H1 (cell line): ENCODE measurements around the gene MBTPS1. TPM values are rescaled to one million over a fixed set of nuclear protein-coding genes. Genes with fewer than 3 reads are reported as not detected.

ENCODE experiments used
- CTCF ChIA-PET: fragments of 300-600 bp; sonication (Branson Sonifier 250); formaldehyde crosslinking; loops from one replicate; lab custom pipeline; 2021; ENCODE audit not compliant: partially characterized antibody; lab: Charles Lee
- POLR2A ChIA-PET: fragments of 300-600 bp; sonication (Branson Sonifier 250); formaldehyde crosslinking; loops from one replicate; lab custom pipeline; 2021; ENCODE audit warnings: inconsistent platforms; ENCODE audit not compliant: partially characterized antibody; lab: Charles Lee
- DNase-seq, 2 experiments: peaks; one replicate each; pipeline versions ENCODE4 v3.0.0 to v3.0.0-alpha.2; 2010 to 2022; ENCODE audit warnings: low spot score in 2 of 2, low read depth in 1 of 2, mixed read lengths in 1 of 2
- FAIRE-seq: peaks from 2 replicates; lab custom pipeline; 2011; peaks lifted over from hg19 to GRCh38; lab: Jason Lieb, UNC
- H2AFZ ChIP-seq: 2 replicates; pipeline ENCODE4 v1.8.1; 2012; ENCODE audit warnings: low read length, inconsistent platforms
- H2AK5ac ChIP-seq: 2 replicates; pipeline ENCODE4 v1.6.1; 2013; ENCODE audit warnings: low read depth, low read length
- H2BK120ac ChIP-seq: replicated peaks from 2 replicates; pipeline ENCODE3; 2013; ENCODE audit warnings: low read depth, low read length, inconsistent platforms
- H2BK12ac ChIP-seq: 2 replicates; pipeline ENCODE4 v1.6.1; 2013; ENCODE audit warnings: low read depth, low read length
- H2BK15ac ChIP-seq: 2 replicates; pipeline ENCODE4 v1.6.1; 2013; ENCODE audit warnings: low read length
- H2BK20ac ChIP-seq: 2 replicates; pipeline ENCODE4 v1.6.1; 2013; ENCODE audit warnings: low read length
- H2BK5ac ChIP-seq: 2 replicates; pipeline ENCODE4 v1.6.1; 2013; ENCODE audit warnings: low read depth, low read length
- H3K14ac ChIP-seq: 2 replicates; pipeline ENCODE4 v1.6.1; 2013; ENCODE audit warnings: inconsistent platforms; ENCODE audit not compliant: insufficient read length
- H3K18ac ChIP-seq: 2 replicates; pipeline ENCODE4 v1.6.1; 2013; ENCODE audit warnings: low read length; ENCODE audit errors: extremely low read depth
- H3K23ac ChIP-seq: 2 replicates; pipeline ENCODE4 v1.6.1; 2013; ENCODE audit warnings: inconsistent platforms; ENCODE audit not compliant: insufficient read length
- H3K23me2 ChIP-seq: 2 replicates; pipeline ENCODE4 v1.6.1; 2013; ENCODE audit warnings: low read depth, low read length
- H3K27ac ChIP-seq: 2 replicates; pipeline ENCODE4 v1.6.1; 2011; ENCODE audit warnings: low read depth, low read length, inconsistent platforms
- H3K27me3 ChIP-seq, 4 experiments: replicated peaks in 1 of 4; 1 replicate in 1 of 4; 2 replicates in 3 of 4; pipeline versions ENCODE4 v1.6.1 to v1.8.1; 2011 to 2013; ENCODE audit warnings: low read length in 3 of 4, mild to moderate bottlenecking in 3 of 4, inconsistent platforms in 2 of 4, mixed read lengths in 2 of 4, moderate library complexity in 1 of 4; ENCODE audit not compliant: control insufficient read depth in 3 of 4, insufficient read depth in 3 of 4; ENCODE audit errors: extremely low read depth in 1 of 4
- H3K36me3 ChIP-seq, 4 experiments: 2 replicates each; pipeline versions ENCODE4 v1.6.1 to v1.8.1; 2011 to 2013; ENCODE audit warnings: mild to moderate bottlenecking in 4 of 4, low read length in 3 of 4, moderate library complexity in 2 of 4, control low read depth in 1 of 4, inconsistent platforms in 1 of 4; ENCODE audit not compliant: insufficient read depth in 4 of 4, control insufficient read depth in 2 of 4
- H3K4ac ChIP-seq: replicated peaks from 2 replicates; pipeline ENCODE3; 2013; ENCODE audit warnings: low read length, low read depth, mixed read lengths, inconsistent platforms; ENCODE audit not compliant: insufficient read length
- H3K4me1 ChIP-seq, 4 experiments: replicated peaks in 1 of 4; 1 replicate in 1 of 4; 2 replicates in 3 of 4; pipeline versions ENCODE4 v1.6.1 to v1.8.1; 2011 to 2013; ENCODE audit warnings: low read length in 3 of 4, inconsistent platforms in 2 of 4, mixed read lengths in 1 of 4; ENCODE audit not compliant: insufficient read depth in 4 of 4, control insufficient read depth in 3 of 4
- H3K4me2 ChIP-seq, 2 experiments: 2 replicates each; pipeline versions ENCODE4 v1.6.1 to v1.8.1; 2011 to 2013; ENCODE audit warnings: low read depth in 2 of 2, low read length in 2 of 2, control low read depth in 1 of 2, inconsistent platforms in 1 of 2, mild to moderate bottlenecking in 1 of 2; ENCODE audit not compliant: insufficient read depth in 1 of 2
- H3K4me3 ChIP-seq, 4 experiments: fragments of 200-600, 300-600 bp in 1 of 4; sonication (generic), shearing (Covaris generic), sonication (Bioruptor Twin) in 1 of 4; 2 replicates each; pipeline versions ENCODE4 v1.5.1 to v1.8.1; 2011 to 2016; ENCODE audit warnings: low read length in 4 of 4, low read depth in 3 of 4, control low read depth in 2 of 4, inconsistent platforms in 2 of 4, mild to moderate bottlenecking in 2 of 4, mixed read lengths in 1 of 4, moderate library complexity in 1 of 4; ENCODE audit not compliant: insufficient read depth in 2 of 4; ENCODE audit errors: extremely low read depth in 1 of 4
- H3K56ac ChIP-seq: replicated peaks from 2 replicates; pipeline ENCODE3; 2013; ENCODE audit warnings: low read depth, mild to moderate bottlenecking, mixed read lengths, low read length, inconsistent platforms; ENCODE audit not compliant: insufficient read length
- H3K79me1 ChIP-seq: 2 replicates; pipeline ENCODE4 v1.6.1; 2013; ENCODE audit warnings: low read depth, low read length, control low read depth
- H3K79me2 ChIP-seq, 2 experiments: 2 replicates each; pipeline versions ENCODE4 v1.6.1 to v1.8.1; 2012 to 2013; ENCODE audit warnings: low read length in 2 of 2, mild to moderate bottlenecking in 2 of 2, inconsistent platforms in 1 of 2; ENCODE audit not compliant: insufficient read depth in 2 of 2, control insufficient read depth in 1 of 2
- H3K9ac ChIP-seq, 4 experiments: replicated peaks in 1 of 4; 1 replicate in 1 of 4; 2 replicates in 3 of 4; pipeline versions ENCODE4 v1.6.1 to v1.8.1; 2011 to 2013; ENCODE audit warnings: low read depth in 3 of 4, low read length in 3 of 4, control low read depth in 2 of 4, mild to moderate bottlenecking in 2 of 4, moderate library complexity in 2 of 4, inconsistent platforms in 1 of 4; ENCODE audit errors: extremely low read depth in 1 of 4
- H3K9me3 ChIP-seq, 2 experiments: 2 replicates each; pipeline versions ENCODE4 v1.6.1 to v1.8.1; 2012 to 2013; ENCODE audit warnings: mild to moderate bottlenecking in 2 of 2, moderate library complexity in 2 of 2, control low read depth in 1 of 2, inconsistent platforms in 1 of 2, low read depth in 1 of 2, low read length in 1 of 2, mixed read lengths in 1 of 2; ENCODE audit not compliant: insufficient read depth in 2 of 2
- H4K20me1 ChIP-seq, 2 experiments: replicated peaks in 1 of 2; 2 replicates each; pipeline versions ENCODE3 to v1.8.1; 2011 to 2013; ENCODE audit warnings: inconsistent platforms in 2 of 2, low read length in 2 of 2, mild to moderate bottlenecking in 1 of 2; ENCODE audit not compliant: insufficient read depth in 2 of 2, control insufficient read depth in 1 of 2
- H4K5ac ChIP-seq: 2 replicates; pipeline ENCODE4 v1.6.1; 2013; ENCODE audit warnings: low read length, low read depth, mixed read lengths, inconsistent platforms; ENCODE audit not compliant: insufficient read length
- H4K8ac ChIP-seq: 2 replicates; pipeline ENCODE4 v1.8.0; 2013; ENCODE audit warnings: mild to moderate bottlenecking, moderate library complexity, low read length, inconsistent platforms; ENCODE audit not compliant: insufficient read depth; ENCODE audit errors: extremely low read depth
- H4K91ac ChIP-seq: replicated peaks from 2 replicates; pipeline ENCODE3; 2013; ENCODE audit warnings: low read length, mixed read lengths, inconsistent platforms; ENCODE audit not compliant: insufficient read length
- BACH1 ChIP-seq: IDR thresholded peaks from 2 replicates; pipeline ENCODE4 v1.6.1; 2012; ENCODE audit warnings: low read length, improper control_type of control experiment
- CREB1 ChIP-seq: IDR thresholded peaks from 2 replicates; pipeline ENCODE4 v1.6.1; 2012; ENCODE audit warnings: inconsistent platforms
- EP300 ChIP-seq, 2 experiments: IDR thresholded peaks; 1 replicate in 1 of 2; 2 replicates in 1 of 2; pipeline ENCODE4 v1.6.1; 2011 to 2012; ENCODE audit warnings: low read depth in 2 of 2, low read length in 2 of 2, mild to moderate bottlenecking in 2 of 2, borderline replicate concordance in 1 of 2, inconsistent platforms in 1 of 2, moderate library complexity in 1 of 2
- EZH2 ChIP-seq: fragments of 200-600 bp; sonication (generic); IDR thresholded peaks from 2 replicates; pipeline ENCODE4 v1.7.1; 2012; ENCODE audit warnings: low read depth, mild to moderate bottlenecking, moderate library complexity, low read length, inconsistent platforms; ENCODE audit not compliant: severe bottlenecking
- FOSL1 ChIP-seq: IDR thresholded peaks from 2 replicates; pipeline ENCODE4 v1.6.1; 2011; ENCODE audit warnings: mild to moderate bottlenecking, low read depth, low read length, moderate library complexity; ENCODE audit not compliant: insufficient read depth
- NANOG ChIP-seq: IDR thresholded peaks from 2 replicates; pipeline ENCODE4 v1.6.1; 2011; ENCODE audit warnings: low read length, low read depth, mild to moderate bottlenecking, inconsistent platforms; ENCODE audit not compliant: insufficient read depth, poor library complexity, severe bottlenecking
- POU5F1 ChIP-seq: IDR thresholded peaks from 2 replicates; pipeline ENCODE4 v1.6.1; 2011; ENCODE audit warnings: low read depth, mild to moderate bottlenecking, low read length, moderate library complexity
- SIX5 ChIP-seq: IDR thresholded peaks from 2 replicates; pipeline ENCODE4 v1.6.1; 2011; ENCODE audit warnings: mild to moderate bottlenecking, low read depth, low read length
- SP2 ChIP-seq: IDR thresholded peaks from 2 replicates; pipeline ENCODE4 v1.6.1; 2012; ENCODE audit warnings: mild to moderate bottlenecking, low read length, inconsistent platforms
- TCF12 ChIP-seq: IDR thresholded peaks from 2 replicates; pipeline ENCODE4 v1.6.1; 2011; ENCODE audit warnings: low read depth, mild to moderate bottlenecking, low read length
- TEAD4 ChIP-seq: IDR thresholded peaks from 2 replicates; pipeline ENCODE4 v1.6.1; 2012; ENCODE audit warnings: low read depth, low read length, inconsistent platforms, mixed read lengths
- USF2 ChIP-seq: IDR thresholded peaks from 2 replicates; pipeline ENCODE4 v1.6.1; 2011; ENCODE audit warnings: low read length, improper control_type of control experiment
- YY1 ChIP-seq: IDR thresholded peaks from 2 replicates; pipeline ENCODE4 v1.6.1; 2011; ENCODE audit warnings: low read depth, mild to moderate bottlenecking, low read length
- WGBS, 2 experiments: shearing (Covaris generic) in 1 of 2; methylation state at CpG; one replicate each; pipeline versions ENCODE4 v1.1.6 to v1.1.7; 2013 to 2015; ENCODE audit warnings: low lambda C conversion rate in 2 of 2, mixed read lengths in 2 of 2, inconsistent platforms in 1 of 2, low coverage in 1 of 2, missing lambda C conversion rate in 1 of 2; ENCODE audit not compliant: insufficient replicate concordance in 2 of 2, insufficient coverage in 1 of 2, insufficient read length in 1 of 2; ENCODE audit errors: extremely low coverage in 1 of 2, missing lambda C conversion rate in 1 of 2; 5-methylcytosine and 5-hydroxymethylcytosine counted together
- polyA plus RNA-seq, 7 experiments: library from polyadenylated mRNA; depleted of rRNA in 3 of 7; stranded (reverse) in 5 of 7; unstranded in 2 of 7; fragments of >200 nt in 5 of 7; fragments of 200-250 nt in 2 of 7; gene quantifications; 1 replicate in 5 of 7; 2 replicates in 1 of 7; 4 replicates in 1 of 7; pipeline versions ENCODE4 v1.2.1 to v1.2.3, GENCODE V29; 2011 to 2013; ENCODE audit warnings: missing spikeins in 2 of 7, mixed read lengths in 2 of 7
- total RNA-seq: library from RNA; stranded (reverse); fragmentation: NEBNext Ultra II Directional; extraction: Animal tissue kit (Norgen Biotek cat#: 25700); gene quantifications from 2 replicates; pipeline ENCODE4 v1.2.1, GENCODE V29; 2021
- TF ChIP-seq, protein P1 (sequence below): IDR thresholded peaks from 2 replicates; pipeline ENCODE4 v1.6.1; 2012; ENCODE audit warnings: inconsistent platforms

MBTPS1 gene
- total and polyA plus RNA-seq, 2 of the 8 experiments (the other 6 are each of a cell fraction or from before 2014, with no cell fraction given): 30.6 to 53.3 TPM

DNA sequence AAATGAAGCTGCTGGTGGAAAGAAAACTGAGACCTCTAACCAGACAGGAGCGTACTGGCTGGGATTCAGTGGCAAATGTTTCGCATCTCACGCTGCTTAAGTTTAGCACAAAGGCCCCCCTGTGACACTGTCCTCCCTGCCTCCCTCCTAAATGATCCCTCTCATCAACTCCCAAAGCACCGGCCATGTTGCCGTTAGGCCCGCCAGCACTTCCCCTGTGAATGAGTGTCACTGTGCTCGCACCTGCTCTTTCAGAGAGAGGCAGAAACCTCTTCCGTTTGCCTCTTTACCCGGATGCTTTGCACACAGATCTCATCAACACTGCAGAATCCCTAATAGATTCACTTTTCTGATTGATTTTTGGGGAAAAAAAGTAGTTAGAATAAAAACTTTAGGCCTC lies 26.5 kb downstream of the MBTPS1 start:
- H3K4ac ChIP-seq: no peak overlapping the region
- H3K4me1 ChIP-seq: no peaks in the 10 kb centered on the region
- ChIA-PET POLR2A (no interaction called here), CTCF (interaction anchor here (1.5 to 10.5 kb wide), 3 partner anchors 25 to 134 kb away, joined by 3 to 93 read pairs (median 10); no protein-coding TSS in a partner anchor)
- H4K8ac ChIP-seq: no peak overlapping the region
- no peaks in the 10 kb centered on the region for H3K23me2 ChIP-seq
- no peak overlapping the region for H3K23ac ChIP-seq
- DNase-seq: no peak
- no peak overlapping the region for H2AK5ac ChIP-seq
- H4K91ac ChIP-seq: no peak overlapping the region
- no peak overlapping the region for H3K4me2 ChIP-seq
- H3K79me2 ChIP-seq: no peaks in the 10 kb centered on the region
- no peak overlapping the region for H2BK20ac ChIP-seq
- no peak overlapping the region for H2BK12ac ChIP-seq
- no peak overlapping the region for H3K56ac ChIP-seq
- H3K9ac ChIP-seq: no peak overlapping the region
- peaks cover 20 to 83% (median 59%) of the 10 kb centered on the region in 4 experiments for H3K36me3 ChIP-seq
- no peak for FAIRE-seq
- no peaks in the 10 kb centered on the region; the same call in 1 of the 2 replicates for H3K79me1 ChIP-seq
- H2BK5ac ChIP-seq: no peak overlapping the region
- H4K5ac ChIP-seq: no peak overlapping the region
- H2AFZ ChIP-seq: no peak overlapping the region
- H3K27ac ChIP-seq: no peak overlapping the region
- no peaks in the 10 kb centered on the region for H3K27me3 ChIP-seq
- H2BK120ac ChIP-seq: no peak overlapping the region
- H3K18ac ChIP-seq: no peak overlapping the region
- WGBS, 2 experiments: 96% methylated on average over 9 of the region's 9 CpGs; no CpG with 5 or more reads in 1 of the 2 experiments
- no peak overlapping the region for H2BK15ac ChIP-seq
- H4K20me1 ChIP-seq: peaks cover 0 to 10% of the 10 kb centered on the region in 2 experiments
- no peak overlapping the region for H3K4me3 ChIP-seq
- H3K9me3 ChIP-seq: no peaks in the 10 kb centered on the region
- no peak overlapping the region for H3K14ac ChIP-seq
- TF ChIP-seq FOSL1 (no peak), USF2 (no peak), BACH1 (no peak), SP2 (no peak), SIX5 (no peak), POU5F1 (no peak), YY1 (no peak), TEAD4 (no peak), EZH2 (no peak), EP300 (IDR thresholded peaks at IDR 0.05; ENCODE audit: borderline replicate concordance in 1 of 2, low read depth in 2 of 2, low read length in 2 of 2) (no peak), NANOG (no peak), CREB1 (no peak), TCF12 (no peak)
- TF ChIP-seq, protein P1, sequence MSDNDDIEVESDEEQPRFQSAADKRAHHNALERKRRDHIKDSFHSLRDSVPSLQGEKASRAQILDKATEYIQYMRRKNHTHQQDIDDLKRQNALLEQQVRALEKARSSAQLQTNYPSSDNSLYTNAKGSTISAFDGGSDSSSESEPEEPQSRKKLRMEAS: no peak
